HG02943 (cell line): ENCODE data around the gene ARHGEF33.
A peak's percentile ranks its signal among the peaks of the same experiment; 100 is the strongest.

Source experiments
- ATAC-seq: cut with Tn5 transposase; IDR thresholded peaks from one replicate; pipeline ENCODE4 v1.9.1; 2021; ENCODE audit warnings: mild to moderate bottlenecking, low read depth, moderate library complexity; ENCODE audit not compliant: unreplicated experiment

ARHGEF33 gene

DNA sequence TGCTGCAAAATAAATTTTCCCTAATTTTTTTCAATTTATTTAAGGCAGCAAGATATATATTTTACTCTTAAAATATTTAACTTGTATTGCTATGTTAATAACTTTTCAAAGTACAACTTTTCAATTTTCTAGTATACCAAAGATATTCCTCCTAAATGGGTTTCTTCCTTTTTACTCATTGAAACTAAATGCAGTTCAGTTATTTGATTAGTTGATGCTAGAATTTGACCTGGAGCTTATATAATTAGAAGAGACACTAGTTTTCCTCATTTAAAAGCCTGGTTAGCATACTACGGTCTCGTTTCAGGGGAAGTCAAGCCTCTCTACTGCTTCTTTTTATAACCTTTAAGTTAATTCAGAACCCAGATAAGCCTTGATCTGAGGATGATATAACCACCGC, at the start of gene ARHGEF33:
Gene ARHGEF33 (plus strand): TSS at position 301 of the 400 bp plus-strand sequence. CDS start 29,573 bp downstream, outside the sequence.
- no peak for ATAC-seq

DNA sequence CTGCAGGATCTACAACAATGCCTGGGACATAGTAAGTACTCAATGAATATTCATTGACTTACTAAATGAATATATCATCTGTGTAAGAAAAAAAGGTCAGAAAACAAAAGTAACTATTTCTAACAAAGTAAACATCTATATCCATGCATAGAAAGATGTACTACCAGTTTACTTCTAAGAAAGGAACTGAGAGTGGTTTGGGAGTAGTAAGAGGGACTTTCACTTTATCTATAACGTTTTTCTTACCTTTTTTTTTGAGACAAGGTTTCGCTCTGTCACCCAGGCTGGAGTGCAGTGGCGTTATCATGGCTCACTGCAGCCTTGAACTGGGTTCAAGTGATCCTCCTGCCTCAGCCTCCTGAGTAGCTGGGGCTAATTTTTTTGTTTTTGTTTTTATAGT, 39.6 kb upstream of the ARHGEF33 start:
- peak; percentile 59 for ATAC-seq

DNA sequence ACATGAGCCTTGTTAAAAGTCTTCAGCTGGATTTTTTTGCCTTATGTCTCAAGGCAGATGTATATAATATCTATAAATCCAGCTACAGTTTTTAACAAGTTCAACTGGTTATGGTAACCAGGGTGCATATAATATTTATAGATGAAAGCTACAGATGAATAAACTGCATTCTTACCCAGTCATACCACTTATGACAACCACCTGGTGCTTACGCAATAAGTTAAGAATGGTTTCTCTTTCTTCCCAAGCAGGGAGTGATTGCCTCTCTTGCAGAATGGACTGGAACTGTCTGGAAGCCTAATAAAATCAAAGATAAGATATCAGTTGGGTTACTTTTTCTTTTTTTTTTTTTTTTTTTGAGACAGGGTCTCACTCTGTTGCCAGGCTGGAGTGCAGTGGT, 33.5 kb upstream of the ARHGEF33 start:
- ATAC-seq, result no peak

DNA sequence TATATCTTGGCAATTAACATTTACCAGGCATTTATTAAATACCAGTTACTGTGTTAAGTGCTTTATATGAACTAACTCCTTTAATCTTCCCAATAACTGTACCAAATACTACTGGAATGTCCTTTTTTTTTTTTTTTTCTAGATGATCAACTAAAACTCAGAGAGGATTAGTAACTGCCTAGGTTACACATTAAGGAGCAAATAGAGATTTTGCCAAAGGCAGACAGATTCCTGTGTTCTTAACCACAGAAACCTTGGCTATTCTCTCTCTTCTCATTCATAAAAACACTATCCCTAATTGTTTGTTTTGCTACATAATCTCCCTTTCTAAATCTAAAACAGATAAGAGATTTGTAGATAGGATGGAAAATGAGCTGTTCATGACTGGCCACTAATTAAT, 27.2 kb upstream of the ARHGEF33 start:
- ATAC-seq, result no peak

DNA sequence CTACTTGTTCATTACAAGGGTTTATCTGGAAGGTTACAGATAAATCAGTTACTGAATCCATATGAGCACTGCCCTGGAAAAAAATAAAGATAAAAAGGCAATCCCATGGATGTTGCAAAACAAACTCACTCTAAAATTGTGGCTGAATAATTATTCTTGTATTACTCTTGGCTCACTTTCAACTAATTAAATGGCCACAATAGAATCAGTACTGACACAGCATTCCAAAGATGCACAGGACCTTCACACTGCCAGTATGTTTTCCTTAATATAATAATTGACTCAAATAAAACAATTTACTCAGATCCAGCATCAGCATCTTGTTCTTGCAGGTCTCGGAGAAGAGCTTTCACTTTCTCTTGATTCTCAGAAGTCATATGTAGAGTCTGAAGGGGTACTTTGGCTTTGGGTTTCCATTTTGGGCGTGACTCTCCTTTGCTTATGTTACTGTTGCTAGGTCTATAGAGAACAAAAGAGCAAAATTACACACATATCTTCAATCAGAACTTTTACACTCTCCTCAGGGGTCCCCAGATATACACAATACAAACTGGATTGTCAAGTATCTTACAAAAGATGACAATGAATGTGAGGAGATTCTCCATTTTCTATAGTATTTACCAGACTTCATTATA, 26.5 kb upstream of the ARHGEF33 start:
- no peak for ATAC-seq

DNA sequence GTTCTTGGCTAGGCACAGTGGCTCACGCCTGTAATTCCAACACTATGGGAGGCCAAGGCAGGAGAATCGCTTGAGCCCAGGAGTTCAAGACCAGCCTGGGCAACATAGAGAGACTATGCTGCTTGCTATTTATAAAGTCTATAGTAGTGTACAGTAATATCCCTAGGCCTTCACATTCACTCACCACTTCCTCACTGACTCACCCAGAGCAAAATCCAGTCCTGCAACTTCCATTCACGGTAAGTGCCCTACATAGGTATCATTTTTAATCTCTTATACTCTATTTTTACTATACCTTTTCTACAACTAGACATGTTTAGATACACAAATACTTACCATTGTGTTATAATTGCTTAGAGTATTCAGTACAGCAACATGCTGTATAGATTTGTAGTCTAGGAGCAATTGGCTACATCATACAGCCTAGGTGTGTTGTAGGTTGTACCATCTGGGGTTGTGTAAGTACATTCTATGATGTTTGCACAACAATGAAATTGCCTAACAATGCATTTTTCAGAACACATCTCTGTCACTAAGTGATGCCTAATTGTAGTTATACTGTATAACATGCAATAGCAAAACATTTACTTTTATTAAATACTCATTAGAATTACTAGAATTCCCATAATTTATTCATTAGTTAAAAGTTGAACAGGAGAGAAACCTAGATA, 22.8 kb upstream of the ARHGEF33 start:
- no peak for ATAC-seq

DNA sequence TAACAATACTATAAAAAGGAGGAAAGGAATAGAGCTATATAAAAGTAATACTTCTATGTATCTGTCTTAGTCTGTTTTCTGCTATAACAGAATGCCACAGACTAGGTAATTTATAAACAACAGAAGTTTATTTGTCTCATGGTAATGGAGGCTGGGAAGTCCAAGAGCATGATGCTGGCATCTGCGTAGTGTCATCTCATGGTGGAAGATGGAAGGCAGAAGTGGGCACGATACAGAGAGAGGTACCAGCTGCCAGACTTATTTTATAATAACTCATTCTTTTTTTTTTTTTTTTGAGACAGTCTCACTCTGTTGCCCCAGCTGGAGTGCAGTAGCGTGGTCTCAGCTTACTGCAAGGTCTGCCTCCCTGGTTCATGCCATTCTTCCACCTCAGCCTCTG, 18.2 kb upstream of the ARHGEF33 start:
- ATAC-seq, result no peak

DNA sequence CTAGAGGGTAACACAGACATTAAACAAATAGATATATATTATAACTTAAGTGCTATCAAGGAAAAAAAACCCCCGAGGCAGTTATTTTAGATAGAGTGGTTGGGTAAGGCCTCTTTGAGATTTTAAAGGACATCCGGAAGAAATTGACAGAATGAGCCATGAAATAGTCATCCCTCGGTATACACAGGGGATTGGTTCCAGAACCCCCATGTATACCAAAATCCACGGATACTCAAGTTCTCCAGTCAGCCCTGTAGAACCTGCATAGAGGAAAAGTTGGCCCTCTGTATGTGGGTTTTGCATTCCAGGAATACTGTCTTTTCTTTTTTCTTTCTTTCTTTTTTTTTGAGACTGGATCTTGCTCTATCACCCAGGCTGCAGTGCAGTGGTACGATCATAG, 15.9 kb upstream of the ARHGEF33 start:
- ATAC-seq, result no peak

DNA sequence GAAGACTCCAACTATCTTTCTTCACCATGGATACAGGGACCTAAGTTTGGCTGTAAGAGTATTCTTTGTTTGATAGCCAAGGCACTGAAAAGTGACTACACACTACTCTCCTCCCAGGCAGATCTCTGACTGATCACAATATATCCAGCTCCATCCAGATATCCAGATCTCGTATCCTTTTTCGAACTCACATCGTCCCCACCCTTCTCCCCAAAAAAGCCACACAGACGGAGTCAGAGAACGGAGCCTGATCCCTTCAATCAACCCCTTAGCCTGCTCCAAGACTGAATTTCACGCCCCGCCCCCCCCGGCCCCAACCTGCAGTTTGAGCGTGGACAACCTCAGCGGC, 14.5 kb upstream of the ARHGEF33 start:
- peak; percentile 6 for ATAC-seq

DNA sequence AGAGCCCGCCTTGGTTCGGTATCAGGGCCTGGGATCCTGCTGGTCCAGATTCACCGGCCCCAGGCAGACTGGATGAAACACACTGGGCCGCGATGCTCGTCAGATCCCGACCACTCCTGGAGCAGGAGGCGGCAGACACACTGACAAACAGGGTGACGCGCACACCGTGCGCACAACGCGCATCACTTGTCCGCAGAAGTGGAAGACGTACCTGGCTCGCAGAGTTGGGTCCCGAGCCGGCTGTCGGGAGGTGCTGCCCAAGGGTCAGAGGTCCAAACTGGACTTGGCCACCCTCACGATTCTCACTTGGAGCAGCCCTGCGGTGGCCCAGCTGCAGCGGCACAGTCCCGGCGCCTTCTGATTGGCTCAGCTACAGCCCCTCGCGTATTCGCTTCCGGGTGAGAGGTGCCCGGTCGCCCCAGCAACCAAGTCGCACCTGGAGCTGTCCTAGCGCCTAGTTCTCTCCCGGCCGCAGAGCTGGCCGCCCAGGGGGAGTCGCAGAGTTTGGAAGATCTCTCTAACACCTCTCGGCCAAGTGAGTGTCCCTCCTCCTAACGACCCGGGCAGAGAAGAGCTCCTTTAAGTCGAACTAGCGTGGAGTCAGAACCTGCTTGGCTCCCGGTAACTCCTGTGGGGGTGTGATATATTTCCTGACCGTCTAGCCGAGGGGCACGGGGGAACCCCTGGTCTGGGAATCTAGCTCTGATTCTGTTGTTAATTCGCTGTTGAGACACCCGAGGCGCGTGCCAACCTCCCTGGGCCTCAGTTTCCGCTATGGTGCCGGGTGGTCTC, 13.9 kb upstream of the ARHGEF33 start, which contains the start of the genes DHX57 and MORN2:
Gene DHX57 (minus strand): TSS at position 359 of the 792 bp plus-strand sequence. CDS start 7,529 bp downstream, outside the sequence.
Gene MORN2 (plus strand): TSS at position 401 of the 792 bp plus-strand sequence.
- ATAC-seq, result peak; percentile 100

DNA sequence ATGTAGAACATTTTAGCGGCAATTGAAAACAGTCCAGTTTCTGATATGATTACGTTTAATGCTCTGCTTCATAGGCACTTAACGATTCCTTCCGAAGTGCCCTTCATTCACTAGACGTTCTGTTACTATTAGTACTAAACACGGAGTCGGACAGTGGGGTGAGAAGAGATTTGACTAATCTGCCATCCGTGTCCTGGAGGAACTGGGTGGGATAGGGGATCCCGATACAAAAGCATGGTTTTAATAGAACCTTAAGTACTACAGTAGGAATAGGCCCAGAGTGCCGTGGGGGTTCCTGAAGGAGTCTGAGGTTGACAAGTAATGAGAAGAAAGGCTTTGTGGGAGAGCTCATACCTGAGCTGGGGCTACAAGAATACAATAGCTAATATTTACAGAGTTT, 13.3 kb upstream of the ARHGEF33 start:
- no peak for ATAC-seq

DNA sequence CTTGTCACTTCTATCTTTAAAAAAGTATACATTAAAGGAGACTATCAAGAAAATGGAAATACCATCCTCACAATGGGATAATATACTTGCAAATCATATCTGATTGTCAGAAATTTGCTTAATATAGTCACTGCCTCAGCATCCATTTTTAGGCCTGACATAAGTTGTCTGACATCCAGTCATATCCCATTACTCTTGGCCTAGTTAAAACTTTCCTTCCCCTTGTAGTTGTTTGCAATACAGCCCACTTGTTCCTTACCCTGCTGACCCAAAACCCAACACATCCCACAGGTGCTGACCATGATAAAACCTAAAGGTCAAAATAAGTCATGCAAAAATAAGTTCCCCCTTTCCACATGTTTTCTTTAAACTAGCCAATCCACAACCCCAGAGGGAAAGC, 3.6 kb upstream of the ARHGEF33 start:
- no peak for ATAC-seq

DNA sequence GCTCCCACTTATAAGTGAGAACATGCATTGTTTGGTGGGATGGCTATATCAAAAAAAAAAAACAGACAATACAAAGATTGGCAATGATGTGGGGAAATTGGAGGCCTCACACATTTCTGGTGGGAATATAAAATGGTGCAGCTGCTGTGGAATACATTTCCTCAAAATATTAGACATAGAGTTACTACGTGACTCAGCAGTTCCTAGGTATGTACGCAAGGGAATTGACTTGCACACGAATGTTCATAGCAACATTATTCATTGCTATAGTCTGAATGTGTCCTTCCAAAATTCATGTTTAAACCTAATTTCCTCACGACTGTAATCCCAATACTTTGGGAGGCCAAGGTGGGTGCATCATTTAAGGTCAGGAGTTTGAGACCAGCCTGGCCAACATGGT, 2.3 kb upstream of the ARHGEF33 start:
- no peak for ATAC-seq

DNA sequence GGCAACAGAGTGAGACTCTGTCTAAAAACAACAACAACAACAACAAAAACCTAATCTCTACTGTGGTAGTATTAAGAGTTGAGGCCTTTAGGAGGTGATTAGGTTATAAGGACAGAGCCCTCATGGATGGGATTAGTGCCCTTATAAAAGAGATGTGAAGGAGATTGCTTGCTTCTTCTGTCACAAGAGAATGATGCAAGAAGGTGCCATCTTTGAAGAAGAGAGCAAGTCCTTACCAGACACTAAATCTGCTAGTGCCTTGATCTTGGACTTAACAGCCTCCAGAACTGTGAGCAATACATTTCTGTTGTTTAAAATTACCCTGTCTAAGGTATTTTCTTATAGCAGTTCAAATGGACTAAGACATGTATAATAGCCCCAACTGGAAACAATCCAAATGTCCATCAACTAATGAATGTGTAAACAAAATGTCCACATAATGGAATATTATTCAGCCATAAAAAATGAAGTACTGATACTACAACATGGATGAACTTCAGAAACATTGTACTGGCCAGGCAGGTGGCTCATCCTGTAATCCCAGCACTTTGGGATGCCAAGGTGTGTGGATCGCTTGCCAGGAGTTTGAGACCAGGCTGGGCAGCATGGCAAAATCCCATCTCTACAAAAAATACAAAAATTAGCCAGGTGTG, 1.6 kb upstream of the ARHGEF33 start:
- ATAC-seq, result no peak

DNA sequence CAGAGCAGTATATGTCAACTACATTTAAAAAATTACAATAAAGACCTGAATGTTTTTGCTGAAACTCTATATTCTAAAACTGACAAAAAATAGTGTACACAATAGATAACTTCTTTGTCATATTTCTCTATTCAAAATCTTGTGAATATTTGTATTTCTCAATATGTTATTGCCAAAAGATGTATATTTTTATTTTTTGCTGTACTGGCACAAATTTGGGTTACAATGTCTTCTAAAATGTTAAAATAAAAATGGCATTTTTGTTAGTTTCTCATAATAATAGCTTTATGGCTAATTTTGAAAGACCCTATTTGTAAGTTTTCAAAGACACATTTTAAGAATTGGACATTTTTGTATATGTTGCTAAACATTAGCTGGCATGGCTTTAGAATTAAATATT, 630 bp upstream of the ARHGEF33 start:
- no peak for ATAC-seq

DNA sequence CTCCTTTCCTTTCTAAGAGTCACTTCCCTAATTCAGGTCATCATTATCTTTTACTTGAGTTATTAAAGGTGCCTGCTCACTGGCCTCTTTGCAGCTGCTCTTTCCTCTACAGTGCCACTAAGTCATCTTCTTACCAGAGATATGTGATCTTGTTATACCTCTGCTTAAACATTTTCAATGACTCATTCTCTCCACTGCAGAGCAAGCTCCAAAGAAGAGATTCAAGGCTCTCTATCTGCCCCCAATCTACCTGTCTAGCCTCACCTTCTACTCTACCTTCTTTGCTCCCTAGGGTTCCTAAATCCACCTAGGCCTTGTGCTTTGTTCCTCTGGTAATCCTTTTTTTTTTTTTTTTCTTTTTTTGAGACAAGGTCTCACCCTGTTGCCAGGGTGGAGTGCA, 3.1 kb downstream of the ARHGEF33 start:
- no peak for ATAC-seq

DNA sequence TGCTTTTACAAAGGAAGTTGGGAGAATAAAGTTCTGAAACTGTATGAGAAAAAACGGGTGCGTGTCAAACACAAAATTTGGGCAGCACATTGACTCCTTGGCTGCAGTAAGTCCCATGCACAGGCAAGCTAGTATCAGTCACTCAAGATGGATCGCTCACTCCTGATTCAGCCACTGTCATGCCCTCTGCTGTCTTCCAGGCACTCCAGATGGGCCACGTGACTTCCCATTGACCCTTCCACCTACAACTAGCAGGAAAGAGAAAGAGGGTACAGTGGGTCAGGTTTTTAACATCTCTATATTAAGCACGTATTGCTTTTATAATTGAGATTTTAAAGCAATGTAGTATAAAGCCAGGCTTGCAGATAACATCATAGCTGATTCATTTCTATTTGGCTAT, 8.6 kb downstream of the ARHGEF33 start:
- ATAC-seq, result no peak

DNA sequence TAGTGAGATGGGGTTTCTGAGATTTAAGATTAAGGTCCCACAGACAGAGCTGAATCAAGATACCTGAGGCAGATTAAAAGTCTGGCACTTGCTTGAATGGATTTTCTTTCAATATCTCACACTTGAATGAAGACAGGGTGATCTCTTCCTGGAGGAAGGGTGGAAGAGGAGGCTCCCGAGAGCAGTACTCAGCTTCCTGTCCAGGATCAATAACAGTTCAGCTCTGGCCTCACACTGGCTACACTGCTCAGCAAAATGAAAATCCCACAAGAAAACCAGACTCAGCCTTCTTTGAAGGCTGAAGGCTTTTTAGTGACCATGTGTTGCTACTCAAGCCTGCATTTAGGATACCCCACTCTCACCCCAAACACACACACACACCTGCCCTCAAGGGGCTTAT, 11.1 kb downstream of the ARHGEF33 start:
- no peak for ATAC-seq

DNA sequence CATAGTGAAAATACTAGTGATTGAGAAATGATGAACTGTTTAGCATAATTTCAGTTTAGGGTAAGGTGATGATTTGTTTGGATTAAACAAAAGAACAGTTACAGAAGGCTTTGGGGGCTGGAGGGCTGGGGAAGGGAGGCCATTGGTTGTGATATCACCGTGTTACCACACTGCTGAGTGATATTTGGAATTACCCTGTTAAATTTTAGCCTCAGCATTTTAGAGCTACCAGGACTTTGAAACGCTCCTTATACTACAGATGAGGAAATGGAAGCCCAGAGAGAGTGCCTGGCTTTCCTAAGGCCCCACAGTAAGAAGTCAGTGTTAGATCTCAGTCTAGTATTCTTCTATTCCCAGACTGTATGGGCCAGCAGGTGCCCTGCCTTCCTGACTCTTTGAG, 15.6 kb downstream of the ARHGEF33 start:
- ATAC-seq, result no peak

DNA sequence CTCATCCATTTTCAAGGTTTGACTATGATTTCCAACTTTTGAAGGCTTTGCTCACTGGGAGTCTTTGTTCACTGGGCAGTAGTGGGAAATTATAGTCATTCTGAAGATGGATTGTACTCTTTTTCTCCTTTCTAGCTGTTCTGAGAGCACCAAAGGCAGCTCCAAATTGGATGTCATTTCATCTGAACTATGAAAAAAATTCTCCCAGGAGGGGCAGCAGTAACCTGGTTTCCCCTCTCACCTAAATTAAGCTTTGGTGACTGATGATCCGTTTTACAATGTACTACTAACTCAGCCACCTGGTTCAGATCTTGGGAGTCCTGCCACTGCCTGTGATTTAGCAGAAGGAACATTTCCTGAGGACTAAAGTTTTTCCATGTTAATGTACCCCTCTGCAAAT, 17.6 kb downstream of the ARHGEF33 start:
- no peak for ATAC-seq
